ENCODE data around the gene LRFN4. TPM values are rescaled to one million over a fixed set of nuclear protein-coding genes. Genes with fewer than 3 reads are reported as not detected.

The LRFN4 gene
- total and polyA plus RNA-seq, 10 donors, result 3.3 to 12.0 (median 8.0) TPM

DNA sequence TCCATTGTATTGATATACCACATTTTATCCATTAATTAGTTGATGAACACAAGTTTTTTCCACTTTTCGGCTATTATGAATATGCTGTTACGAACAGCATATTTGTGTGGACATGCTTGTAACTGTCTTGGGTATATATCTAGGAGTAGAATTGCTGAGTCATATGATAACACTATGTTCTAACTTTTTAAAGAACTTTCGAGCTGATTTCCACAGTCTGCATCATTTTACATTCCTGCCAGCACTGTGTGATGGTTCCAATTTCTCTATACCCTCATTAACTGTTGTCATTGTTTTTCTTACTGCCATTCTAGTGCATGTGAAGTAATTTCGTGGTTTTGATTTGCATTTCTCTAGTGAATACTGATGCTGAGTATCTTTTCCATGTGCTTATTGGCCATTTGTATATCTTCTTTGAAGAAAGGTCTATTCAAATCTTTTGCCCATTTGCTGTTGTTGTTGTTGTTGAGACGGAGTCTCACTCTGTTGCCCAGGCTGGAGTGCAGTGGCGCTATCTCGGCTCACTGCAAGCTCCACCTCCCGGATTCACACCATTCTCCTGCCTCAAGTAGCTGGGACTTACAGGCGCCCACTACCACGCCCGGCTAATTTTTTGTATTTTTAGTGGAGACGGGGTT lies 21.0 kb upstream of the LRFN4 start:
- H3K27me3 ChIP-seq (replicated peaks in 1 of 7), result no peaks in the 10 kb centered on the region
- TF ChIP-seq POLR2A (IDR thresholded peaks at IDR 0.05) (no peak), POLR2AphosphoS5 (IDR thresholded peaks at IDR 0.05) (no peak)
- TF ChIP-seq, protein P1, sequence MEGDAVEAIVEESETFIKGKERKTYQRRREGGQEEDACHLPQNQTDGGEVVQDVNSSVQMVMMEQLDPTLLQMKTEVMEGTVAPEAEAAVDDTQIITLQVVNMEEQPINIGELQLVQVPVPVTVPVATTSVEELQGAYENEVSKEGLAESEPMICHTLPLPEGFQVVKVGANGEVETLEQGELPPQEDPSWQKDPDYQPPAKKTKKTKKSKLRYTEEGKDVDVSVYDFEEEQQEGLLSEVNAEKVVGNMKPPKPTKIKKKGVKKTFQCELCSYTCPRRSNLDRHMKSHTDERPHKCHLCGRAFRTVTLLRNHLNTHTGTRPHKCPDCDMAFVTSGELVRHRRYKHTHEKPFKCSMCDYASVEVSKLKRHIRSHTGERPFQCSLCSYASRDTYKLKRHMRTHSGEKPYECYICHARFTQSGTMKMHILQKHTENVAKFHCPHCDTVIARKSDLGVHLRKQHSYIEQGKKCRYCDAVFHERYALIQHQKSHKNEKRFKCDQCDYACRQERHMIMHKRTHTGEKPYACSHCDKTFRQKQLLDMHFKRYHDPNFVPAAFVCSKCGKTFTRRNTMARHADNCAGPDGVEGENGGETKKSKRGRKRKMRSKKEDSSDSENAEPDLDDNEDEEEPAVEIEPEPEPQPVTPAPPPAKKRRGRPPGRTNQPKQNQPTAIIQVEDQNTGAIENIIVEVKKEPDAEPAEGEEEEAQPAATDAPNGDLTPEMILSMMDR (IDR thresholded peaks at IDR 0.05 in 8 of 11, conservative IDR thresholded peaks at IDR 0.05 in 3 of 11), result no peak
- H3K36me3 ChIP-seq, result peaks cover 0 to 34% (median 10%) of the 10 kb centered on the region in 6 donors
- H3K4me3 ChIP-seq, result no peak overlapping the region
- H3K4me1 ChIP-seq, result peaks cover 2 to 47% (median 25%) of the 10 kb centered on the region in 6 donors
- peak overlapping the region in 1 of 8 donors; percentile 10 for H3K27ac ChIP-seq
- DNase-seq, result no peak
- 81 to 91% (median 83%) methylated on average over 12 of the region's 12 CpGs for WGBS, 5 donors
- no peaks in the 10 kb centered on the region for H3K9me3 ChIP-seq
- intact Hi-C loops (cut with DNase I; ENCODE audit: low total_unique reads), result no loop called here

DNA sequence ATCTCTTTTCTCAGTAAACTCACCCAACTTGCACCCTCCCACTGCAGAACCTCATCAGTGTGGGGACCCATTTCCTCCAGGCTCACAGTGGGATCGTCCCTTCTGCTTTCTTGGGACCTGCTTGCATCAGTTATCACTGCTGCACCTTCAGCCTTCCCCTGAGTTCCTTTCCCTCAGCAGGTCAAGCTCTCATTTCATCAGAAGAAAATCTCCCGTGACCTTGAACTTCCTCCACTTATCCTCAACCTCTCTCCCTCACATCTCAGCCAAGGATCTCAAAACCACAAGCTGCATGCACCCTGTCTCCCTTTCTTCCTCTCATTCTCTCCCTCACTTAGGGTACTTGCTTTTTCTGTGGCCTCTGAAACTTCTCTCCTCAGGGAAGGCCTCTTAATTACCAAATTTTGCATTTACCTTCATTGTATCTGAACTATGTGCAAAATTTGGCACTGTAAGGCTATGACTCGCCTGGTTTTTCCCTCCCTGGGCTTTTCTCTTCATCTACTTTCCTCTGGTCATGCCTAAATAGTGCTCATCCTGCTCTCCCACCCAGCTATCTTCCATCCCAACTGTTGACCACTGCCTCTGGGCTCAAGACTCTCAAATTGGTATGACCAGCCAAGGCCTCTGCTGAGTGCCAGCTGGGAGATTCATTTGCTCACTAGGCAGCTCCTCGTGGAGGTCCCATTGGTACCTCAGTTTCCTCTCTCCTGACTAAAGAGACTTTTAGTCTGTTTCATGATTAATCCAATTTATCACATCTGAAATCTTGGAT lies 16.4 kb upstream of the LRFN4 start:
- Histone ChIP-seq H3K36me3 (peaks cover 0 to 43% (median 14%) of the 10 kb centered on the region in 6 donors), H3K4me3 (no peak overlapping the region), H3K9me3 (no peaks in the 10 kb centered on the region), H3K27me3 (replicated peaks in 1 of 7) (no peaks in the 10 kb centered on the region), H3K27ac (peak overlapping the region in 4 of 8 donors; percentile 2 to 26 (median 8)), H3K4me1 (peaks cover 21 to 72% (median 50%) of the 10 kb centered on the region in 6 donors)
- TF ChIP-seq, protein P1 (IDR thresholded peaks at IDR 0.05 in 8 of 11, conservative IDR thresholded peaks at IDR 0.05 in 3 of 11), result no peak
- no peak for TF ChIP-seq POLR2A (IDR thresholded peaks at IDR 0.05)
- no peak for TF ChIP-seq POLR2AphosphoS5 (IDR thresholded peaks at IDR 0.05)
- 64 to 80% (median 78%) methylated on average over 4 of the region's 4 CpGs for WGBS, 5 donors
- DNase-seq, result no peak
- intact Hi-C loops (cut with DNase I; ENCODE audit: low total_unique reads), result no loop called here

DNA sequence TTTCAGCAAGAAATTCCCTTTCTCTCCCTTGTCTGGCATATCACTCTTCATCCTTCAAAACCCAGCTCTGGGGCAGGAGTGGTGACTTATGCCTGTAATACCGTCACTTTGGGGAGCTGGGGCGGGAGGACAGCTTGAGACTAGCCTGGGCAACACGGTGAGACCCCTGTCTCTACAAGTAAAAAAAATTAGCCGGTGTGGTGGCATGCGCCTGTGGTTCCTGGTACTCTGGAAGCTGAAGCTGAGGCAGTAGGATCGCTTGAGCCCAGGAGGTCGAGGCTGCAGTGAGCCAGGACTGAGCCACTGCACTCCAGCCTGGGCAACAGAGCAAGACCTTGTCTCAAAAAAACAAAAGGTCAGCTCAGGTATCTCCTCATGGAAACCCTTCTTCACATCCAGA lies 15.0 kb upstream of the LRFN4 start:
- Histone ChIP-seq H3K27me3 (replicated peaks in 1 of 7) (no peaks in the 10 kb centered on the region), H3K4me1 (peaks cover 21 to 70% (median 50%) of the 10 kb centered on the region in 6 donors), H3K9me3 (no peaks in the 10 kb centered on the region), H3K36me3 (peaks cover 0 to 56% (median 26%) of the 10 kb centered on the region in 6 donors), H3K4me3 (peak overlapping the region in 7 of 8 donors; percentile 70 to 99 (median 93)), H3K27ac (peak overlapping the region in 5 of 8 donors; percentile 97 to 100 (median 99))
- TF ChIP-seq POLR2AphosphoS5 (IDR thresholded peaks at IDR 0.05), result no peak
- TF ChIP-seq POLR2A (IDR thresholded peaks at IDR 0.05), result no peak
- TF ChIP-seq, protein P1 (IDR thresholded peaks at IDR 0.05 in 8 of 11, conservative IDR thresholded peaks at IDR 0.05 in 3 of 11), result no peak
- WGBS, 5 donors, result 85 to 94% (median 87%) methylated on average over 7 of the region's 7 CpGs
- DNase-seq, result no peak
- intact Hi-C loops (cut with DNase I; ENCODE audit: low total_unique reads), result no loop called here

DNA sequence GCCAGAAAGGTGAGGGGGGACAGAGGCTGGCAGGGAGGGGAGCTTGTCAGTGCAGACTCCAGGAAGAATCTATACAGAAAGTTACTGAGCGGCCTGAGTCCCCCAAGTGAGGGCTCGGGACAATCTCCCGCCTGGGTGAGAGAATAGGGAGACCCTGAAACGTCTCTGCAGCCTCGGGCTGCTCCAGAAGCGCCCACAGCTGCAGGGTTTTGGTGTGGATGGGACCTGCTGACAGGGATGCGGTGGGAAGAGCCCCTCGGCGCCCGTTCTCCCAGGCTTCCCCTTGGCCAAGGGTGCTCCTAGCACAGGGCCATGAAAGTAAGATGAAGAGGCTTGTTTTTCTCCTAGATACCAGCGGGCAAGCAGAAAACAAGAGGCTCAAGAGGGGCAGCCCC lies 14.4 kb upstream of the LRFN4 start:
- intact Hi-C loops (cut with DNase I; ENCODE audit: low total_unique reads), result no loop called here
- Histone ChIP-seq H3K27me3 (replicated peaks in 1 of 7) (no peaks in the 10 kb centered on the region), H3K27ac (peak overlapping the region; percentile 91 to 100 (median 99)), H3K36me3 (peaks cover 0 to 57% (median 29%) of the 10 kb centered on the region in 6 donors), H3K4me3 (peak overlapping the region; percentile 70 to 99 (median 93)), H3K4me1 (peaks cover 21 to 70% (median 50%) of the 10 kb centered on the region in 6 donors), H3K9me3 (no peaks in the 10 kb centered on the region)
- 0 to 2% (median 1%) methylated on average over 11 of the region's 11 CpGs for WGBS, 5 donors
- TF ChIP-seq POLR2A (IDR thresholded peaks at IDR 0.05) (no peak), POLR2AphosphoS5 (IDR thresholded peaks at IDR 0.05) (no peak)
- TF ChIP-seq, protein P1 (IDR thresholded peaks at IDR 0.05 in 8 of 11, conservative IDR thresholded peaks at IDR 0.05 in 3 of 11), result no peak
- DNase-seq, result no peak

All from spleen (tissue), 11 donors.